DMS53 (cell line): Measurements from ENCODE around the gene KIF26A.
A peak's percentile ranks its signal among the peaks of the same experiment; 100 is the strongest.

ENCODE experiments used
- DNase-seq: peaks from one replicate; lab custom pipeline; 2025; lab: John Stamatoyannopoulos, UW

Gene KIF26A

GRCh38 chr14:104132981-104133380 lies 5.4 kb upstream of the KIF26A start:
- DNase-seq, result no peak

GRCh38 chr14:104133496-104133895 lies 4.9 kb upstream of the KIF26A start:
- DNase-seq, result no peak

GRCh38 chr14:104134061-104134965 lies 4.1 kb upstream of the KIF26A start:
- DNase-seq, result no peak

GRCh38 chr14:104135121-104135903 lies 3.1 kb upstream of the KIF26A start:
- DNase-seq, result no peak

GRCh38 chr14:104135904-104136471 lies 2.4 kb upstream of the KIF26A start:
- no peak for DNase-seq

GRCh38 chr14:104136472-104137296 lies 1.7 kb upstream of the KIF26A start:
- DNase-seq, result no peak

- peak; percentile 56 for DNase-seq
These were observed 890 bp upstream of the KIF26A start for GRCh38 chr14:104137297-104138097.

GRCh38 chr14:104138718-104139459 lies 502 bp downstream of the KIF26A start:
- DNase-seq, result no peak

GRCh38 chr14:104139460-104140212 lies 1.2 kb downstream of the KIF26A start:
- DNase-seq, result no peak

- no peak for DNase-seq
These were observed 1.8 kb downstream of the KIF26A start for GRCh38 chr14:104140213-104140462.

GRCh38 chr14:104140463-104141331 lies 2.3 kb downstream of the KIF26A start:
- no peak for DNase-seq

- no peak for DNase-seq
These were observed 3.3 kb downstream of the KIF26A start for GRCh38 chr14:104141621-104142091.

- no peak for DNase-seq
These were observed 4.0 kb downstream of the KIF26A start for GRCh38 chr14:104142136-104142945.

GRCh38 chr14:104142946-104143470 lies 4.6 kb downstream of the KIF26A start:
- no peak for DNase-seq

- no peak for DNase-seq
These were observed 5.4 kb downstream of the KIF26A start for GRCh38 chr14:104143521-104144452.

- DNase-seq, result no peak
These were observed 6.0 kb downstream of the KIF26A start for GRCh38 chr14:104144453-104144790.
